ENCODE measurements around the gene ZBED4. TPM values are rescaled to one million over a fixed set of nuclear protein-coding genes. Genes with fewer than 3 reads are reported as not detected.

The ZBED4 gene
- total RNA-seq, 1 donor from 2014 or later = 9.1 TPM

GRCh38 chr22:49936973-49937757 lies 83.5 kb downstream of the ZBED4 start:
- TF ChIP-seq CTCF (IDR thresholded peaks at IDR 0.05) = no peak
- TF ChIP-seq POLR2A (IDR thresholded peaks at IDR 0.05) = no peak
- no peak for TF ChIP-seq POLR2AphosphoS5 (IDR thresholded peaks at IDR 0.05; ENCODE audit: insufficient read depth in 1 of 2, low read depth in 1 of 2)
- DNase-seq (ENCODE audit: extremely low spot score in 2 of 2) = no peak
- Histone ChIP-seq H3K4me1 (peaks cover 51% of the 10 kb centered on the region), H3K4me3 (peak overlapping the region in 1 of 2 donors; percentile 47), H3K27ac (peak overlapping the region; percentile 98), H3K36me3 (no peaks in the 10 kb centered on the region), H3K27me3 (no peaks in the 10 kb centered on the region), H3K9me3 (no peaks in the 10 kb centered on the region)
- intact Hi-C loops (cut with DNase I) = loop anchor here (2.0 to 5.0 kb wide), 3 partner anchors 24 to 570 kb away; partner anchors contain the start of genes LMF2, NCAPH2 and PIM3

GRCh38 chr22:49937758-49938564 lies 84.3 kb downstream of the ZBED4 start:
- Histone ChIP-seq H3K4me1 (peaks cover 48% of the 10 kb centered on the region), H3K9me3 (no peaks in the 10 kb centered on the region), H3K27me3 (no peaks in the 10 kb centered on the region), H3K36me3 (no peaks in the 10 kb centered on the region), H3K4me3 (no peak overlapping the region), H3K27ac (peak overlapping the region; percentile 43)
- DNase-seq (ENCODE audit: extremely low spot score in 2 of 2) = no peak
- TF ChIP-seq CTCF (IDR thresholded peaks at IDR 0.05) = no peak
- peak in 1 of 2 donors; percentile 41 for TF ChIP-seq POLR2AphosphoS5 (IDR thresholded peaks at IDR 0.05; ENCODE audit: insufficient read depth in 1 of 2, low read depth in 1 of 2)
- intact Hi-C loops (cut with DNase I) = loop anchor here (2.0 to 5.0 kb wide), 3 partner anchors 23 to 569 kb away; partner anchors contain the start of genes LMF2, NCAPH2 and PIM3

GRCh38 chr22:49938565-49939136 lies 85.0 kb downstream of the ZBED4 start:
- DNase-seq (ENCODE audit: extremely low spot score in 2 of 2) = no peak
- TF ChIP-seq POLR2AphosphoS5 (IDR thresholded peaks at IDR 0.05; ENCODE audit: insufficient read depth in 1 of 2, low read depth in 1 of 2) (no peak), POLR2A (IDR thresholded peaks at IDR 0.05) (no peak), CTCF (IDR thresholded peaks at IDR 0.05) (no peak)
- no peak overlapping the region for H3K27ac ChIP-seq
- no peak overlapping the region for H3K4me3 ChIP-seq
- intact Hi-C loops (cut with DNase I) = loop anchor here (5.0 kb wide), 2 partner anchors 34 to 569 kb away; partner anchors contain the start of genes LMF2 and NCAPH2
- no peaks in the 10 kb centered on the region for H3K9me3 ChIP-seq
- no peaks in the 10 kb centered on the region for H3K36me3 ChIP-seq
- peaks cover 41% of the 10 kb centered on the region for H3K4me1 ChIP-seq
- H3K27me3 ChIP-seq = no peaks in the 10 kb centered on the region

Small RNA genes within 50 kb of the gene (small RNA-seq; reads per million reads assigned to genes)
- gene AL117328.1 (not detected), gene RF00017 (not detected)

Other genes with a start within 250 kb of the ZBED4 start
- gene BRD1, start 26.0 kb upstream of the ZBED4 start, total RNA-seq = 35.1 TPM
- gene ALG12, start 64.6 kb downstream of the ZBED4 start, total RNA-seq = 21.4 TPM
- 34.4 TPM for gene CRELD2, start 64.8 kb downstream of the ZBED4 start, total RNA-seq
- 97.2 TPM for gene PIM3, start 106.9 kb downstream of the ZBED4 start, total RNA-seq
- gene IL17REL, start 158.9 kb downstream of the ZBED4 start, total RNA-seq = not detected
- gene TTLL8, start 204.5 kb downstream of the ZBED4 start, total RNA-seq = not detected
- gene MLC1, start 231.6 kb downstream of the ZBED4 start, total RNA-seq = 29.2 TPM
- gene MOV10L1, start 236.2 kb downstream of the ZBED4 start, total RNA-seq = 0.98 TPM